ENCODE measurements around the gene ZFAND5.

GRCh38 chr9:72386186-72386585, 21.2 kb upstream of the ZFAND5 start:
- TF ChIP-seq POLR2AphosphoS5 (IDR thresholded peaks at IDR 0.05; ENCODE audit: insufficient read depth in 1 of 2, low read depth in 1 of 2) = no peak
- TF ChIP-seq CTCF (IDR thresholded peaks at IDR 0.05) = no peak
- TF ChIP-seq POLR2A (IDR thresholded peaks at IDR 0.05) = no peak

Data from vagina (tissue), 2 donors.